ENCODE results near the gene SMPDL3B.
A peak's percentile ranks its signal among the peaks of the same experiment; 100 is the strongest.
"Not testable (repeated sequence)": the region's sequence is repeated elsewhere in the genome, so short reads cannot be mapped to it uniquely, and the experiment has no call there.

The SMPDL3B gene

DNA sequence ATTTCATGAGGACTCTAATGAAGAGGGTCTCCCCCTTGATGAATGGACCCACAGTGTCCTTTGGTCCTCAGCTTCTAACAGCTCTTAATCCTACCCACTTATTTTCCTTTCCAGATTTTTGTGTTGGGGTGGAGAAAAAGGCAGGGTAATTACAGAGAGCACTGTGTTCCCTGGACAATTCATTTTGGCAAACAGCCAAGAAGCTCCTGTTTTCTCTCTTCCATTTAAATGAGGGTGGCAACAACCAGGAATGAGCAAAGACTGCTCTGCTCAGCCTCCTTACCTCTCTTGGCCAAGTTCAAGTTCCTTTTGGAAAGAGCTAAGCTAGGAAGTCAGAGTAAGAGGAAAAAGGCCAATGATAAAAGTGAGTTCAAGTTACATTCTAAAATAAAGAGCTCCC, 36.9 kb downstream of the SMPDL3B start:
- DNase-seq, result peak; percentile 27

DNA sequence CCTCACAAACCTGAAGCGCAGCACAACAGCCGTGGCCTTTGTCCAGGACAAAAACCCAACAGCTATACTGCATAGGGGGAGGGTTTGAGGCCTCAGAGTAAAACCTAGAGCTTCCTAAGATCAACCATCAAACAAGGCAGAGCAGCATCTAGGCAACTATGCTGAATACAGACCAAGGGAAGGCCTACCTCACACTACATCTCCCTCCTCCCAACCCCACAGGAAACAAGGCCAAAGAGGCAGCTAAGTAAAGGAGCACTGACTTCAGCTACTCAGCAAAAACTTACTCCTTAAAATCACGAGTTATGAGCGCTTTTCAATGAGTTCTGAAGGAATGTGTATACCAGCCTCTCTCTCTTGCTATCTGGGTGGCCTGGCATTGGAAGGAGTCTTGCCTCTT, 37.3 kb downstream of the SMPDL3B start:
- no peak for DNase-seq

DNA sequence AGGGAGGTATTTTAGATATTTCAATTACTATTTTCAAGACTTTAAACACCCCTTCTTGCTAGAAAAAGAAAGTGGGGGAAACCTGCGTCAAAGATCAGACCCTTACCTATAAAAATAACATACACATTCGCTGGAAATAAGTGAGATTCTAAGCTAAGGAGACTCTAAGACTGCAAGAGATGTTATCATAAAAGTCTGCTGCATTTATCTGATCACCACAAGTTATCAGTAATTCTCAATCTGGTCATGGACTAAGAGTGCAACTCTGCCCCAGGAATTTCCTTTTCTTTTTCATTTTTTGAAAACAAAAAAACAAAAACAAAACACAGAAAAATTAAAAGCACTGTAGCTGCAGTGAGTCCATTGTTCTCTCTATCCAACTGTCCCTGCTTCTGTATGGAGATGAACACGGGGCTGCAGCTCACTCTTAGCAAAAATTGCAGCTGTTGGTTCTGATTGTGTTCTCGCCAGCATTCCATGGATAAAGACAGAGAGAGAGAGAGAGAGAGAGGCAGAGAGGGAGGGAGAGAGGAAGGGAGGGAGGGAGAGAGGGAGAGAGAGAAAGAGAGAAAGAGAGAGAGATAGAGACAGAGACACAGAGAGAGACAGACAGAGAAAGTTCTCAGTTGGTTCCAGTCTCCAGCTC, 39.1 kb downstream of the SMPDL3B start:
- DNase-seq, result no peak

DNA sequence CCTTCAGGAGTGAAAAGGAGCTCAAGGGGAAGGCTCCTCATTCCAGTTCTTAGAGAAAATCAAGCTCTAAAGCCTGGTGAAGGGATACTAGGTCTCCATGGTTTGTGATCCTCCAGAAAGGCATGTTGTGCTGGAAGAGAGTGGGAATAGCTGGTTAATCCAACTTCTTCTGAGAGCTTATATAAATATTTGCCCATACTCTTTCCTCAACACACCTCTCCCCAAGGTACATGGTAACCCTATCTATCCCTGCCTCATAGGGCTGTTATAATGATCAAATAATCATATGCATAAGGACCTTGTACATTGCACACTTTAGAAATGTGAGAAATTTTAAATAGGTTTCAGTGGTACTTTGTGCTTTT, 39.6 kb downstream of the SMPDL3B start:
- no peak for DNase-seq

DNA sequence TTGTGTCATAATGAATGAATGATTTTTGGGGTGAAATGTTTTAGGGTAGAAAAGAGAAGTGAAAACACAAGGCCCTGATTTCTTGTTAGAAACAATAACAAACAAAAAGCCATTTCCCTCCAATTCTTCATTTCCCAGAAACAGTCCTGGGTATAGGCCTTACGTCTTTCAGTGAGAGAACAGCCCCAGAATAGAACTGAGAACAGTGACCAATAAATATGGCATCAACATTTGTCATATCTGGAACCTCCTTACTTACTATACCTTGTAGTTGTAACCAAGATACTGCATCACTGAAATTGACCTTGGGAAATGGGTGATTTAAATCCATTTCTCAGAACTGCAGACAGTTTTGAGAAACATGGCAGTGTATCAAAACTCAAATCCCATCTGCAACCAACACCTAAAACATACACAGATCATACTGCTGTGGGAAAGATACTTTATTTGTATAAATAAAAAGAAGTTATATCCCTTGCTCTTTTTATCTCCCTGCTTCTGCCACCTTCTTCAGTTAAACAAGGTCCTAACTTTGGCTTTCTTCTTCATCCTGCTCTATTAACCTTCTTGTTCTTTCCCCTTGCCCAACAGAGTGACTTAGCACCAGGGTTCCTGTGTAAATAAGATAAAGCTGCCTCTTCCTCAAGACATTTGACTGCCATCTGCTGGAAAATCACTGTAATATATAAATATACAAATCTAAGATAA, 44.5 kb downstream of the SMPDL3B start:
- peak; percentile 58 for DNase-seq

DNA sequence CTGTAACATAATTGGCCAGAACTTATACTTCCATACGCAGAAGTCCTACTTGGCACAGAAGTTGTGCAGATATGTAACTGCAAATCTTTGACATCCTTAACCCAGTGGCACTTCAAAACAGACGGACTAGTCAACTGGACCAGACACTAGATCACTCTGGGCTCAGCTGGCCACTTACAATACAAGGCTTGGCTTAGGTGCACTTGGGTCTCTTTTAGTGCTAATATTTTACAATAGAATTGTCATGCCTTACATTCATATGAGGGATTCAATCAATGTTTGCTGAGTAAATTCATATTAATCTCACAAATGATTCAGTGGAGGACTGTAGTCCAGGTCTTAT, 45.0 kb downstream of the SMPDL3B start:
- no peak for DNase-seq

DNA sequence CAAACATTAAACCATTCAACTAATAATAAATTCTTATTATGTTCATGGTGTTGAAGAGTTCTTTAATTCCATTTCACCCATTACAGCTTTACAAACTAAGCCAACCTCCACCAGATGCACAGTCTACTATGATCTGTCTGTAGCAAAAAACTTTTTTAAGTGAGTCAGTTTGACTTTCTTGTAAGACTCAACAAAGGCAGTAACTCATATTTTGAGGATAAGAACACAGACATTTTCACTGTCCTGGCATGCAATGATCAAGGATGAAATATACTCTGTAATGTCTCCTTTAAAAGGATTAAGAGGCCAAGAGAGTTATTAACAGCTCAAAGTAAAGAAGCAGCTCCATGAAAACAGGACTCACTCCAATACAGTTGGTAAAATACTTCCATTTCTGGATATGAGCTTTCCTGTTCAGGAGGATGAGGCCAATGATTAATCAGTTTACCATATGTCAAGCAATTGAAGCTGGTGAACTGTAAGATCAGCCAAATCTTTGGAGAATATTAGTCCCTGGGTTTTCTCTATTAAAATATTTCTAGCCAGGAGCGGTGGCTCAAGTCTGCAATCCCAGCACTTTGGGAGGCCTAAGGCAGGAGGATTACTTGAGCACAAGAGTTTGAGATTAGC, 45.5 kb downstream of the SMPDL3B start:
- DNase-seq, result no peak

DNA sequence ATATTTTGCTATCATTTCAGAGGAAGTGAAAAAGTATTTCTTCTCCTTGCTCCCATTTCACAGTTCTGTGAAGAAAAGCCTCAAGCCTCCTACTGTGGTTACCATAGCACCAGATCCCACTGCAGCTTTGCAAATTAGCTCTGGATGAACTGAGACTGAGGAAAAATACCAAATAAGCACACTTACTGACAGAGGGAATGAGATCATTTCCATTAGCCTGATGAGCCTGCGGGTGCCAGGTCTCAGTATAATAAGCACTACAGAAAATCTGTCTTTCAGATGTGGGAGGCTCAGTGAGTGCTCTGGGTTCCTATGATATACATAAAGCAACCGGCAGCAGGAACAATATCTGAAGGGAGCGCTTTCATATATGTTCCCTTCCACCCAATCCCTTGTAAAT, 46.3 kb downstream of the SMPDL3B start:
- DNase-seq, result no peak

DNA sequence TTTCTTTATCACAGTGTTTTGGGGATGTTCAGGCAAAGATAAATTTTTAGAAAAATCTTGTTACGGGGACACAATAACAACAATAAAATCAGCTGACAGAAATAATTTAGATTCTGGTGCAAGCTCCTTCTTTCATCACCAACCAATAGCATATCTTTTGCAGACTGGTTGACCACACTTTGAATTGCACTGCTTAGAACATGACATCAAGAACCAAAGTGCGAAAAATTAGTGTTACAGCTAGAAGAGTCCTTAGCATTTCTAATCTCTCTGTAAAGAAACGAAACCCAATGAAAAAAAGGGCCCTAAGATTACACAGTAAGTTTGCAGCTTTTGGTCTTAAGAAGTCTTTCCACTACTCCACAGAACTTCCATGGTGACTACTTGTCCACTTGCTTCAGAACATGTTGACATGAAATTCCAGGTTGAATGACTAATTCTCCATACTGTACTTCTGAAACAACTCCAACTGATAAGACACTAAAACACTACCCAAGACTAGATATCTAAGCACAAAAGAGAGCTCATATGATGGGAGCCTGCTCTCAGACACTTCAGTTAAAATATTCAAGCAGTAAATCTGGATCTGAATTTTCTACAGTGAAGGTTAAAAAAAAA, 56.2 kb downstream of the SMPDL3B start:
- DNase-seq, result no peak

DNA sequence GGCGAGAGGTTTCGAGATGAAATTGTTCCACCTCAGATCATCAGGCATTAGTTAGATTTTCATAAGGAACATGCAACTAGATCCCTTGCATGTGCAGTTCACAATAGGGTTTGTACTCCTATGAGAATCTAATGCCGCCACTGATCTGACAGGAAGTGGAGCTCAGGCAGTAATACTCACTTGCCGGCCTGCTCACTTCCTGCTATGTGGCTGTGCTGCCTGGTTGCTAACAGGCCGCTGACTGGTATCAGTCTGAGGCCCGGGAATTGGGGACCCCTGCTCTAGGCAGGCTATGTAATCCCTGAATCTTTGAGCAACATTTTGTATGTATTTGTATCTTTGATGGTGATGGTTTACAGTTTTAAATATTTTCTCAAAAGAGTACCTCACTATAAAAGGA, 57.5 kb downstream of the SMPDL3B start:
- no peak for DNase-seq

DNA sequence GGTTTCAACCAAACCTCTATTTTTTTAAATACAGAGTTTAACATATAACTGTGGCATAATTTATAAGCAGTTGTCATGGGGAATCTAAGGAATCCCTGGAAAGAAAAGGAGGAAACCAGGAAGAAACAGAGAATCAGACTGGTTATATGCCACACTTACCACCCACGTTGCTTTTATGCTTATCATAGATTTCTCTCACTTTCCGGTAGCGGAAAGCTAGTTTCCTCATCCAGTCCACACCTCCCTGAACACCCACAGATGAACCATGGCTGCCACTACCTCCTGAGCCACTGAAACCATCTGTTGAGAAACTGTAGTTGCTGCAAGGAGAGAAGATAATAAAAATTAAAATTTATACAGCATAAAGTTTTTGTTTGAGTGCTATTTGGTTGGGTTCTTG, 58.4 kb downstream of the SMPDL3B start:
- no peak for DNase-seq

DNA sequence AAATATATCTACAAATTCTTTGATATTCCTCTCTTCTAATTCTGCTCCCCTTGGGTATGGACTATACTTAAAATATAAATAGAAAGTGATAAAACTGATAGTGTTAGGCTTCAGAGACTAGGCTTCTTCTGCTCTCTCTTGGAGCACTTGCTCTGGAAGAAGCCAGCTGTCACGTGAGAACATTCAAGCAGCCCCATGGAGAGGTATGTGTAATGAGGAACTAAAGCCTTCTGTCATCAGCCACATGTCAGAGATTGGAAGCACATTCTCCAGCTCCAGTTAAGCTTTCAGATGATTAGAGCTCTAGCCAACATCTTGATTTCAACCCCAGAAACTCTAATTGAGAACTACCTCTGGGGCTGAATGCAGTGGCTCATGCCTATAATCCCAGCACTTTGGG, 59.3 kb downstream of the SMPDL3B start:
- no peak for DNase-seq

DNA sequence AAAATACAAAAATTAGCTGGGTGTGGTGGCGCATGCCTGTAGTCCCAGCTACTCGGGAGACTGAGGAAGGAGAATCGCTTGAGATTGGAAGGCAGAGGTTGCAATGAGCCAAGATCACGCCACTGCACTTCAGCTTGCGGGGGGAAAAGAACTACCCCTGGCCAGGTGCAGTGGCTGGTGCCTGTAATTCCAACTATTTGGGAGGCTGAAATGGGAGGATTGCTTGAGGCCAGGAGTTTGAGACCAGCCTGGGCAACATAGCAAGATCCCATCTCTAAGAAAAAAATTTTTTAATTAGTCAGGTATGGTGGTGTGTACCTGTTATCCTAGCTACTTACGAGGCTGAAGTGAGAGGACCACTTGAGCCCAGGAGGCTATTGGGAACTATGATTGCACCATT, 59.7 kb downstream of the SMPDL3B start:
- not testable (repeated sequence) for DNase-seq

DNA sequence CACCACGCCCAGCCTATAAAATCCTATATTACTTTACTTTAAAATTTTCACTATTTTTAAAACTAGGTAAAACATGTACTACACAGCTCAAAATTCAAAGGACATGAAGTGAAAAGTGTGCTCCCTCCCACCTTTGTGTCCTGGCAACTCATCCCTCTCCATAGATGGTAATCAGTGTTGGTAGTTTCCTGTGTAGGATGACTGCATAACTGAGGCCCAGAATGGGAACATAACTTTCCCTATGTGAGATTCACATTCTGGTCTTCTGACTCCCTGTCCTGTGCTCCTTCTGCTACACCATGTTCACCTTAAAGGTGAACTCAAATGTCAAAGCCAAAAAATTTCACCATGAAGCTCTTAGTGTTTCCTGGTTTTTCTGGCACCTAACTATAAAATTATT, 64.3 kb downstream of the SMPDL3B start:
- DNase-seq, result no peak

DNA sequence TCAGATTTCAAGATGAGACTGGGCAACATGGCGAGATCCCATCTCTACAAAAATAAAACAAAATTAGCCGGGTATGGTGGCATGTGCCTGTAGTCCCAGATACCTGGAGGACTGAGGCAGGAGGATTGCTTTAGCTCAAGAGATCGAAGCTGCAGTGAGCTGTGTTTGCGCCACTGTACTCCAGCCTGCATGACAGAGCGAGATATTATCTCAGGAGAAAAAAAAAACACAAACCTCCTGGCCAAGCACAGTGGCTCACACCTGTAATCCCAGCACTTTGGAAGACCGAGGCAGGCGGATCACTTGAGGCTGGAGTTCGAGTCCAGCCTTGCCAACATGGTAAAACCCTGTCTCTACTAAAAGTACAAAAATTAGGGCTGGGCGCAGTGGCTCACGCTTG, 67.8 kb downstream of the SMPDL3B start:
- DNase-seq, result no peak

DNA sequence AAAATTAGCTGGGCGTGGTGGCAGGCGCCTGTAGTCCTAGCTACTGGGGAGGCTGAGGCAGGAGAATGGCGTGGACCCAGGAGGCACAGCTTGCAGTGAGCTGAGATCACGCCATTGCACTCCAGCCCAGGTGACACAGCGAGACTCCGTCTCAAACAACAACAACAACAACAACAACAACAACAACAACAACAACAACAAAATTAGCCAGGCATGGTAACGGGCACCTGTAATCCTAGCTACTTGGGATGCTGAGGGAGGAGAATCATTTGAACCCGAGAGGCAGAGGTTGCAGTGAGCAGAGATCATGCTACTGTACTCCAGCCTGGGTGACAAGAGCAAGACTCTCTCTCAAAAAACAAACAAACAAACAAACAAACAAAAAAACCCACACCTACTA, 68.3 kb downstream of the SMPDL3B start:
- DNase-seq, result not testable (repeated sequence)
